Amniotic stem cell (primary cell): Measurements from ENCODE around the gene CSMD2.

Source experiments
- DNase-seq: peaks from one replicate; lab custom pipeline; 2025; lab: John Stamatoyannopoulos, UW

Gene CSMD2

GRCh38 chr1:33853431-33853830, 311.6 kb downstream of the CSMD2 start:
- DNase-seq: no peak

- DNase-seq: no peak
Observed at GRCh38 chr1:33852711-33853110, 312.3 kb downstream of the CSMD2 start.

DNA sequence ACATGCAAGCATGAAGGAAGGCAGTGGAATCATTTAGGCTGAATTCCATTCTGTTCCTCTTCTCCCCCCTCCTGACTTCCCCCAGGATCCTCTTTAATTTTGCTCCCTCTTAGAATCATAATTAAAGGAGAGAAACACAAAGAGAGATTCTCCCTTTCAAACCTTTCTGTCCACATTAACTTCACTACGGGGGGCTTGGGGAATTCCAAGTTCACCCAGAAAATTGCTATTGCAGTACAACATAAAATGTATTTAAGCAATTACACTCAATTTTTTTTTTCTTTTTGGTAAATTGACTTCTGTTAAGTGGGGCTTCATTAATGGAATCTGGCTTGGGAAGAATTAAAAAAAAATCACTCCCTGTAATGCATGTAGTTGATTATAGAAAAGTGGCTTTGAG, 314.5 kb downstream of the CSMD2 start:
- no peak for DNase-seq

DNA sequence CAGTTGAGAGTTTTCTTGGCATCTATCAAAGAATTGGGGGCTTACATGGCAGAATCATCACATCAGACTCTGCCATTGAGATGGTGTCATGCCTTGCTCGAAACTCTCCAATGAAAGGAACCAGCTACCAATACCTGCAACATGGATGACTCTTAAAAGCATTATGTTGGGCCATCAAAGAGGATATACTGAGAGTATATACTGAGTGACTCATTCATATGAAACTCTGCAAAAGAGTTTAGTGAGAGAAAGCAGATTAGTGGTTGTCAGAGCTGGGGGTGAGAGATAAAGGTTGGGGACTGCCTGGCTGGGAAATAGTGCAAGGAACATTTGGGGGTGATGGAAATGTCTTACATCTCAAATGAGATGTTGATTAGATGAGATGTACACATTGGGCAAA, 315.8 kb downstream of the CSMD2 start:
- no peak for DNase-seq

- DNase-seq: no peak
Observed at GRCh38 chr1:33848205-33848937, 316.7 kb downstream of the CSMD2 start.

- DNase-seq: no peak
Observed at GRCh38 chr1:33846861-33847260, 318.2 kb downstream of the CSMD2 start.

- DNase-seq: no peak
Observed at GRCh38 chr1:33844166-33844565, 320.9 kb downstream of the CSMD2 start.

DNA sequence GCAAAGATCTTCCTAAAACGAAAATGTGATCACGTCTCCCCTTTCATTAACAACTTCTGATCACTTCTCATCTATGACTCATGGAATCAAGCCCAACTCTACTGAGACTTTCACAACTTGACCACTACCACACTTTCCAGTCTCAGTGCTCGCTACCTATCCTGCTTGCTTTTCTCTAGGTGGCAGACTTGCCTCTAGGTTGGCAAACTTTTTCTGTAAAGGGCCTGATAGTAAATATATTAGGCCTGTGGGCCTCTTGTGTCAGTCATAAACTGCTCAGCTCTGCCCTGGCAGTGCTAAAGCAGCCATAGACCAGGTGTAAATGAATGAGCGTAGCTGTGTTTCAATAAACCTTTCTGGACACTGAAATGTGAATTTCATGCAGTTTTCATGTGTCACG, 322.7 kb downstream of the CSMD2 start:
- no peak for DNase-seq

GRCh38 chr1:33841494-33841893, 323.5 kb downstream of the CSMD2 start:
- no peak for DNase-seq

DNA sequence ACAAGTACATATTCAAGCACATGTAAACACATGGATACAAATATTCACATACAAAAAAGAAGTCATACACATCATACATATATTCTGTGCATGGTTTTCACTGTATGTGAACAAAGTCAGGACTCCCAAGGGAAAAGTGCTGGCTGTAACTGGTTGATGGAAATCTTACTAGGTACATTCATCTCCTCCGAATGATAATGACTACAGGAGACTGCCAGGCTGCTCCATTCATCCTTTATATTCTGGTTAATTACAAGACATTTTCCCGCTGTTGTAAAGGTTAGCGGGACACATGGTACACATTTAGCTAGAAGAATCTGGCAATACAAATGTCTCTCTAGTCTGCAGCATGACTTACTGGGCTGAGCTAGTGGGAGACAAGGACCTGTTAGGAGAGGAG, 327.4 kb downstream of the CSMD2 start:
- no peak for DNase-seq

DNA sequence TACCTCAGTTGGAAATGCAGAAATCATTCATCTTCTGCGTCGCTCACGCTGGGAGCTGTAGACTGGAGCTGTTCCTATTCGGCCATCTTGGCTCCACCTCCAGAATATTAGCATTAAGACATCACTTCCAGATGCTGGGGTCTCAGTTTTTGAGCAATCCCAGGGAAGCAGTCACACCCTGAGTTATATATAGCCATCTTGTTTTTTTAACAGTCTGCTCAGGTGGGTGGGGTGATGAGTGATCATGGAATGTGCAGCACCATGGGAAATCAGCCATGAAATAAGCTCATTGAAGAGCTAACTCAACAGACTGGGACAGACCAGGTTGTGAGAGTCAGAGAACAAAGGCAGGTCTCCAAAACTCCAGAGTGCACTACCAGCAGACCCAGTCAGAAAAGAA, 328.1 kb downstream of the CSMD2 start:
- no peak for DNase-seq

DNA sequence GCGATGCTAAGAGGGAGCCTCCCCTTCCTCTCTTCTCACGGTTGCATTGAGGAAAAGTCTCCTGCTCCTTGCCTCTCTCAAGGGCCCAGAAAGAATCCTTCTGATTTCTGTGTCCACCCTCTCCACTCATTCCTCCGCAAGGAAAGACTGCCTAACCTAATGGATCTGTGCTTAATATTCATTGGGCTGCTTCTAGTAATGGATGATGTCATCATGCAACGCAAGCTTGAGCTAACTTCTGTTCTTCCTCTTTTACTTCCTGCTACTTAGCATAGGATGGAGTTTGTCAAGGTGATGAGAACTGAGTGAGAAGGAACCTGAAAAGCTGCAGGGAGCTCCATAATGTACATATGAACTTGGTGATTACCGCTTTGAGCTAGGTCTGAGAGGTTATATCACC, 336.4 kb downstream of the CSMD2 start:
- DNase-seq: no peak

- DNase-seq: no peak
Observed at GRCh38 chr1:33828059-33828458, 337.0 kb downstream of the CSMD2 start.

GRCh38 chr1:33826711-33827110, 338.3 kb downstream of the CSMD2 start:
- DNase-seq: no peak

DNA sequence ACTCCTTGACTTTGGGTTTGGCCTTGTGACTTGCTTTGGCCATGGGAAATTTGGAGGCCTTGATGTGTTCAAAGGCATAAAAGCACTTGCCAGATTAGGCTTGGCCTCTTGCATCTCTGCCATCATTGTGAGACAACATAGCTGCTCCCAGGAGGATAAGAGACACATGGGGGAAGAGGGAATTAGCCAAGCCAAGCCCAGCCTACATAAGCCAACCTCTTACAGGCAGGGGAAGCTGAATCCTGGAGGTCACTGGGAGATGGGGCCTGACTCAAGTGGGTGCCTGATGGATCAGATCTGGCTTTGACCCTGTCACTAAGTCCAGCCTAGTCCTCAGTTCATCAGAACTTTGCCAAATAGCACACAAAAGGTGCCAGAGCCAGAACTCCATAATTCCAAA, 338.7 kb downstream of the CSMD2 start:
- DNase-seq: no peak

DNA sequence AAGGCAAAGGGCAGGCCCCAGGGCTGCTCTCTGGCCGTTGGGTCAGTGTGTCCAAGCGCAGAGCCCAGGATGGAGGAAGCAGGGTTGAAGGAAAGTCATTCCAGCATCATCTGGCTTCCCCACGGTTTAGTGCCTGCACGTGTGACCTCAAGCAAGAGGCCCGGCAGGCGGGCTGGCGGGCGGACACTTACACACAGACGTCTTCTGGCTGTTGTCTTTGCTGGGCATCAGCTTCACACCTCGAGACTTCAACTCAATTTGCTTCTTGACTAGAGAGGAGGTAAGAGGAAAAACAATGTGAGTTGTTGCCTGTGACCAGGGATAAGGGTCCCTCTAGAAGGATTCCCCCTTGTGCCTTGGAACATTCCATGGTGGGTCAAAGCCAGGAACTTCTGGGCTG, 339.5 kb downstream of the CSMD2 start:
- no peak for DNase-seq

DNA sequence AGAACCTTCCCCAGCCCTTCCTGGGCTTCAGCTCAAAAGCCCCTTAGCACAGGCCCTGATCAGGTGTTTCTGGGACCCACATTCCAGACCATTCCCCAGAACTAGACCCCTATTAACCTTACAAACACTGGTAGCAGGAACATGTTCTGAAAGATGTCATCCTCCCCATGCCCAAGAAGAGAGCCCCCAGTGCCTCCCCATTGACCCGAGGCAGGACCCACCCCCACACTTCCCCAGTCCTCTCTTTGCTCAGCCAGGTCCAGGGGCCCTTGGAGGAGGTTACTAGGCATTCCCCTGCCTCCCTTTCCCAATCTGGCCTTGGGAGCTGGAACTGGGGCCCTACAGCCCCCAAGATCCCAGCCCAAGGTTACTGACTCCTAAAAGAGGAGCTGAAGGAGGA, 340.1 kb downstream of the CSMD2 start:
- no peak for DNase-seq

DNA sequence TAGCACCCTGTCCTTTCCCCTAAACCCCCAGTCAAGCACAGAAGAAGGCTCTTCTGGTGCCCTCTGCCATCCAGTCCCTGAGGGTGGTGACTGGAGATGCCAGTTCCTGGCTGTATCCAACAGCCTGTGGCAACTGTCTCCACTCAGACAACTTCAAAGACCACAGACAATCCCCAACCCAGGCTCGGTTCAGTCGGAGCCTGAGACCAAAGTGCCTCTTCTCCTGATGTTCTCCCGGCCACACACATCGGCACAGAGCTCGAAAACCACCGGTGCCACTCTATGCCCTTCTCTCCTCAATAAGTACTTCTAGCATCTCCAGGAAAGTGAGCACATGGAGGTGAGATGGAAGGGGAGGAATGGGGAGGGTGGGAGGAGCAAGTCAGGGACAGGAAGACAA, 340.7 kb downstream of the CSMD2 start:
- DNase-seq: no peak

DNA sequence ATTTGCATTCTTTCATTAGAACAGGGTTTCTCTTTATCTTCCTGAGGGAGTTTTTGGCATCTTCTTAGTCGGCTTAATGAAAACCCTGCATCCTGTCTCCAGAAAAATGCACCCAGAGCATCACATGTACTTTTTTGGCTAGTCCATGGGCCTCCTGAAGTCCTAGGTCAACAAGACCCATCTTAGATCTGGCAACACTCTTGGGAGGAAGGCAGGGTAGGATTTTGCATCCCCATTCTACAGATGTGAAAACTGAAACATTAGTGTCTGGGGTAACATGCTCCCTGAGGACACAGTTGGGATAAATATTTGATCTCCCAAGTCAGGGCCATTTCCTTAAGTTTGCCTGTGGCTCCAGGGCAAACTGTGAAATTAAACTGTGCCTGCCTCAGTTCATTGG, 341.2 kb downstream of the CSMD2 start:
- no peak for DNase-seq

DNA sequence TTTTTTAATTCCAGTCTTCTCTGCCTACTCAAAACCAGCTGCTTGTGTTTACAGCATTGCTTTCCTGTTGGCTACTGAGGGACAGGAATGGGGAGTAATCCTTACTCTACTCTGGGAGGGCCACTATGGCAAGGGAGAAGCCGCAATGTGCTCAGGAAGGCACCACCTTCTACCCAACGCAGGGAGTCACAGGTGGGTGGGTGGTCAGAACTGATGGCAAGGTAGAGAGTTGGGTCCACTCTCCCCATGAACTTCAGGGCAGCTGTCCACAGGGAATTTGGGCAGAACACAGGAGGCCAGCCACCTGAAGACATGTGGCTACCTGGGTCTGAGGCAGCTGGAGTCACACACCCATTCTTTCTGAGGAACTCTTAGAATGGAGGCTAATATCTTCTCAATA, 341.6 kb downstream of the CSMD2 start:
- no peak for DNase-seq

GRCh38 chr1:33822396-33822795, 342.6 kb downstream of the CSMD2 start:
- no peak for DNase-seq

GRCh38 chr1:33821291-33821690, 343.7 kb downstream of the CSMD2 start:
- no peak for DNase-seq

- no peak for DNase-seq
Observed at GRCh38 chr1:33820804-33821203, 344.2 kb downstream of the CSMD2 start.

- DNase-seq: no peak
Observed at GRCh38 chr1:33819913-33820311, 345.1 kb downstream of the CSMD2 start.
